Activated naive CD4-positive, alpha-beta T cell treated with anti-CD3 and anti-CD28 coated beads for 36 hours (primary cell): Measurements from ENCODE around the gene MRPL18. TPM values are rescaled to one million over a fixed set of nuclear protein-coding genes. Genes with fewer than 3 reads are reported as not detected.
A peak's percentile ranks its signal among the peaks of the same experiment; 100 is the strongest.

Source experiments
- CTCF ChIA-PET: fragments of 350-600 bp; sonication (Branson Sonifier 250); formaldehyde crosslinking; loops from one replicate; lab custom pipeline; 2021; ENCODE audit warnings: antibody characterized with exemption; lab: Charles Lee
- DNase-seq: peaks from one replicate; pipeline ENCODE4 v3.0.0-alpha.2; 2020
- H3K27ac Mint-ChIP-seq: one replicate; pipeline ENCODE4 v1.8.0; 2021; ENCODE audit warnings: mild to moderate bottlenecking, mixed read lengths
- H3K27me3 Mint-ChIP-seq: one replicate; pipeline ENCODE4 v1.8.0; 2021; ENCODE audit warnings: low read depth, mixed read lengths
- H3K36me3 Mint-ChIP-seq: one replicate; pipeline ENCODE4 v1.8.0; 2021; ENCODE audit warnings: low read depth, mixed read lengths
- H3K4me1 Mint-ChIP-seq: one replicate; pipeline ENCODE4 v1.8.0; 2021; ENCODE audit warnings: low read depth, mixed read lengths
- H3K4me3 Mint-ChIP-seq: one replicate; pipeline ENCODE4 v1.8.0; 2021; ENCODE audit warnings: mild to moderate bottlenecking, moderate library complexity, mixed read lengths
- H3K9me3 Mint-ChIP-seq: one replicate; pipeline ENCODE4 v1.8.0; 2021; ENCODE audit warnings: mixed read lengths
- intact Hi-C: fragments of 100-400 bp; cut with micrococcal nuclease; formaldehyde crosslinking; loops from one replicate; pipeline ENCODE4 v1.15.1; 2023
- total RNA-seq, 2 experiments: library from RNA; stranded (reverse); gene quantifications; one replicate each; pipeline ENCODE4 v1.2.3, GENCODE V29; 2021

The MRPL18 gene
- total RNA-seq, 2 experiments from 2014 or later: 65.1 to 75.8 TPM

DNA sequence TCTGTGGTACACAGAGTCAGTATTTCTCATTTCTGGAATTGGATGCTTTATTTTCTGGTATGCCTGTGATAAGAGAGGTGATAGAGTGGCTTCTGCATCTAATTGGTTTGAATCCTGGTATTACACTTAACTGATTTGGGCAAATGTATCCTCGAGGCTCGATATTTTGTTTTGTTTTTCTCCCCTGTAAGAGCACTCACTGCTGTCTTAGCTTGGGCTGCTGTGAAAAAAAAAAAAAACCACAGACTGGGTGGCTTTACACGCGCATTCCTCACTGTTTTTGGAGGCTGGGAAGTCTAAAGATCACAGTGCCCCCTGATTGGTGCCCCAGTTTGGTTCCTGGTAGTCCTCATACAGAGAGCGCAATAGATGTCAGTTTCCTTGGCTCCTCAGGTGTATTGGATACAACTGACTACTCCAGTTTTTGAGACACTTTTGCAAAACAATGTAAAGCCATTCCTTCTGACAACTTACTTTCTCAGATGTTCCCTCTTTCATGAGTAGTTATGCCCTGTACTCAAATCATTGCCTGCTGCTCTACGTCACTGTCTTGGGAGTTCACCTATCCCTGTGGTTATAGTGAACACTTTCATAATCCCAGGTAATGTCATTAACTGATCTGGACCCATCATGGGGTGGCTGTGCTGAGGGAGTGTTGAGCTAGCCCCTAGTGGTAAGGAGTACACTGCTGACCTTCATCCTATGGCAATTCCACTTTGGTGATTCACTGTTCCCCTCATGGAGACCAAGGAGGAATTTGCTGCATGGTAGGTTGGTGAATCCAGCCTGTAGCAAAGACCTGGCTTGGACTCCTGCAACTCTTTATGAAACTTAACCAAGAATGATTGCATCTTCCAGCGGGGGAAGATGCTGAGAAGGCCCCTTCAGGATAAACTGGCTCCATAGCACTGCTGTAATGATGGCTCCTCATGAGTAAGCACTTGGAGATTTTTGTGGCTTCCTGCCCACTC lies 32.0 kb upstream of the MRPL18 start:
- no peaks in the 10 kb centered on the region for H3K27me3 Mint-ChIP-seq
- no peak for DNase-seq
- H3K4me1 Mint-ChIP-seq: peaks cover 34% of the 10 kb centered on the region
- peak overlapping the region; percentile 55 for H3K27ac Mint-ChIP-seq
- H3K4me3 Mint-ChIP-seq: no peak overlapping the region
- intact Hi-C loops: no loop called here
- H3K36me3 Mint-ChIP-seq: peaks cover 55% of the 10 kb centered on the region
- CTCF ChIA-PET: no interaction called here
- no peaks in the 10 kb centered on the region for H3K9me3 Mint-ChIP-seq

DNA sequence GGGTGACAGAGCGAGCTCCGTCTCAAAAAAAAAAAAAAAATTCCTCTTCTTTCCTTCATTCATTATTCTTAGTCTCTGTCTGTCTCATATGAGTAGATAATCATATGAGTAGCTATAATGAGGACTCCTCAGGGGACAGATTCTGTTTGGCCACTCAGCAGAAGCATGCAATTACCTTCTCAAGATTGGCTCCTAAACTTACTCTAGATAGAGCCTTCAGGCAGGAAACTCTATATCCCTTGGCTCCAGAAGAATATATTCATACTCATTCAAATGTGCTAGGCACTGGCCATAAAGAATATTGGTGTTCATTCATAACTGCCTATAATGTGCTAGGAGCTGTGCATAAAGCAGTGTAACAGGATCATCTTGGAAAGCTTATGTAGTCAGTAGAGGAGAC lies 30.6 kb upstream of the MRPL18 start:
- intact Hi-C loops: loop anchor here (2.0 to 10.0 kb wide), 3 partner anchors 19 to 1115 kb away; partner anchors contain the start of genes DYNLT1 and EZR
- Mint-ChIP-seq H3K36me3 (peaks cover 52% of the 10 kb centered on the region), H3K4me3 (no peak overlapping the region), H3K9me3 (no peaks in the 10 kb centered on the region), H3K4me1 (peaks cover 33% of the 10 kb centered on the region), H3K27ac (no peak overlapping the region), H3K27me3 (no peaks in the 10 kb centered on the region)
- DNase-seq: no peak
- CTCF ChIA-PET: interaction anchor here (0.9 to 1.3 kb wide), 2 partner anchors 23 to 37 kb away, joined by 4 to 6 read pairs; no protein-coding TSS in a partner anchor

GRCh38 chr6:159760602-159761057 lies 29.6 kb upstream of the MRPL18 start:
- intact Hi-C loops: loop anchor here (2.0 to 10.0 kb wide), 3 partner anchors 20 to 1116 kb away; partner anchors contain the start of genes DYNLT1 and EZR
- H3K4me1 Mint-ChIP-seq: peaks cover 33% of the 10 kb centered on the region
- no peaks in the 10 kb centered on the region for H3K27me3 Mint-ChIP-seq
- H3K4me3 Mint-ChIP-seq: peak overlapping the region; percentile 96
- DNase-seq: no peak
- H3K27ac Mint-ChIP-seq: peak overlapping the region; percentile 96
- CTCF ChIA-PET: interaction anchor here (0.7 to 1.4 kb wide), 3 partner anchors 38 to 70 kb away, joined by 3 to 5 read pairs (median 4); no protein-coding TSS in a partner anchor
- no peaks in the 10 kb centered on the region for H3K9me3 Mint-ChIP-seq
- H3K36me3 Mint-ChIP-seq: peaks cover 49% of the 10 kb centered on the region

GRCh38 chr6:159761129-159761872 lies 29.0 kb upstream of the MRPL18 start:
- H3K4me3 Mint-ChIP-seq: peak overlapping the region; percentile 96
- CTCF ChIA-PET: interaction anchor here (0.6 to 1.4 kb wide), 2 partner anchors 35 to 70 kb away, joined by 3 to 5 read pairs; no protein-coding TSS in a partner anchor
- intact Hi-C loops: loop anchor here (2.0 to 10.0 kb wide), 3 partner anchors 20 to 1116 kb away; partner anchors contain the start of genes DYNLT1 and EZR
- peaks cover 35% of the 10 kb centered on the region for H3K4me1 Mint-ChIP-seq
- no peak for DNase-seq
- peaks cover 43% of the 10 kb centered on the region for H3K36me3 Mint-ChIP-seq
- no peaks in the 10 kb centered on the region for H3K27me3 Mint-ChIP-seq
- H3K27ac Mint-ChIP-seq: peak overlapping the region; percentile 96
- no peaks in the 10 kb centered on the region for H3K9me3 Mint-ChIP-seq

DNA sequence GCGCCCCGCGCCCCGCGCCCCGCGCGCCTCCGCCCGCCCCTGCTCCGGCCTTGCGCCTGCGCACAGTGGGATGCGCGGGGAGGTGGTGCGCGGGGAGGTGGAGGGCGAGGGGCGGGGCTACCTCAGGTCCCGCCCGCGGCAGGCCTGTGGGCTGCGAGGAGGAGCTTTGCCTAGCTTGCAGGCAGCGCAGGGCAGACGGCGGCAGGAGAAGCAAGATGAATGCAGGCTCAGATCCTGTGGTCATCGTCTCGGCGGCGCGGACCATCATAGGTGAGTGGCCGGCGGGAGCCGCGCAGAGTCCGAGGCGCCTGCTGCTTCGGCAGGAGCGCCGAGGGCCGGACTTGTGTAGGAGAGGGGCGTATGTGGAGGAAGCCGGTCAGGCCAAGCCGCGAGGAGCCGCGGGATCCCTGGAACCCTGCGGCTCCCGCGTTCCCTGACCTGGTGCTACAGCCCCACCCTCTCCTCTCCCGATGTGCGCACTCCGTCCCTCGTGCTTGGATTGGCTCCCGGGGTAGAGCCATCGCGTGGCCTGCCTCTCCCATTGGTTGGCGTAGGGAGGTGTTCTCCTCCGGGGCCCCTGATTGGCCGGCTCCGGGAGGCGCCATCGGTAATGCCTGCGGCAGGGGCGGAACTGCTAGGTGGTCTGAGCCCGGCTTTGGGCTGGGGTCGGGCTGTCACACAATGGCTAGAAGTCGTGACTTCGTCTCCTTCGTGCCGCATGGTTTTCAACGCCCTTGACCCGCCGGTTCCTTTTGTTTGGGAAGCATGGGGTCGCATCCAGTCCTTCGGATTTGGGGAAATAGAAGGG lies 28.2 kb upstream of the MRPL18 start, which contains the start of gene ACAT2:
Gene ACAT2 (plus strand): TSS at position 173 of the 808 bp plus-strand sequence. CDS start 43 bp downstream, at position 216.
- intact Hi-C loops: loop anchor here (1.0 to 10.0 kb wide), 6 partner anchors 21 to 1117 kb away; partner anchors contain the start of genes DYNLT1, EZR, SOD2 and TCP1
- Mint-ChIP-seq H3K4me3 (peak within 1 kb of the TSS; percentile 96), H3K4me1 (peaks cover 42% of the 10 kb centered on the region), H3K9me3 (no peaks in the 10 kb centered on the region), H3K27ac (peak within 1 kb of the TSS; percentile 96), H3K27me3 (no peaks in the 10 kb centered on the region), H3K36me3 (peaks cover 42% of the 10 kb centered on the region)
- CTCF ChIA-PET: interaction anchor here (1.4 kb wide), 1 partner anchor 71 kb away, joined by 5 read pairs; no protein-coding TSS in a partner anchor
- peak; percentile 97 for DNase-seq

GRCh38 chr6:159762681-159763293 lies 27.5 kb upstream of the MRPL18 start:
- peak overlapping the region; percentile 96 for H3K4me3 Mint-ChIP-seq
- peak; percentile 30 for DNase-seq
- H3K36me3 Mint-ChIP-seq: peaks cover 43% of the 10 kb centered on the region
- H3K4me1 Mint-ChIP-seq: peaks cover 41% of the 10 kb centered on the region
- no peaks in the 10 kb centered on the region for H3K9me3 Mint-ChIP-seq
- peak overlapping the region; percentile 96 for H3K27ac Mint-ChIP-seq
- CTCF ChIA-PET: interaction anchor here (0.7 kb wide), 1 partner anchor 312 kb away, joined by 3 read pairs; no protein-coding TSS in a partner anchor
- intact Hi-C loops: loop anchor here (1.0 to 10.0 kb wide), 5 partner anchors 27 to 1118 kb away; partner anchors contain the start of genes DYNLT1, EZR, SOD2 and TCP1
- no peaks in the 10 kb centered on the region for H3K27me3 Mint-ChIP-seq

GRCh38 chr6:159766906-159767305 lies 23.4 kb upstream of the MRPL18 start:
- intact Hi-C loops: loop anchor here (10.0 kb wide), 1 partner anchor 1122 kb away; the partner anchor contains the start of gene DYNLT1
- Mint-ChIP-seq H3K9me3 (peaks cover 2% of the 10 kb centered on the region), H3K27me3 (no peaks in the 10 kb centered on the region), H3K27ac (no peak overlapping the region), H3K4me1 (peaks cover 37% of the 10 kb centered on the region), H3K4me3 (no peak overlapping the region), H3K36me3 (peaks cover 52% of the 10 kb centered on the region)
- DNase-seq: no peak
- CTCF ChIA-PET: interaction anchor here (1.5 kb wide), 1 partner anchor 74 kb away, joined by 3 read pairs; the partner anchor contains the start of gene SOD2

DNA sequence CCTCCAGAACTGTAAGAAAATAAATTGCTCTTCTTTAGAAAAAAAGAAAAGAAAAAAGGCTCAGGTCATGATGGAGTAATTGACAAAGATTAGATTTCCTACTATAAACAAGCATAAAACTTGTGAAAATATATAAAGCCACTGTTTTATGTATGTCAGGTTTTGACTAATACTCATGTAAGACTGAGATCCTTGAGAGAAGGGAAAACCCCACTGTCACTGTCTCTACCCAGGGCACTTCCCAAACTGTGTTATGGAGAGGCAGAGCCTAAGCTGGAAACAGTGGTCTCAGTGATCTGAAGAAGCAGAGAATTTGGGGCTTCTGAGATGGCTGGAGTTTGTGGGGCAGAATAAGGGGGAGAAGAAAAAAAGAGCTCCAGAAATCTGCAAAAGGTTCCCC lies 20.8 kb upstream of the MRPL18 start:
- Mint-ChIP-seq H3K9me3 (peaks cover 2% of the 10 kb centered on the region), H3K27ac (peak overlapping the region; percentile 54), H3K27me3 (no peaks in the 10 kb centered on the region), H3K36me3 (peaks cover 44% of the 10 kb centered on the region), H3K4me3 (no peak overlapping the region), H3K4me1 (peaks cover 30% of the 10 kb centered on the region)
- CTCF ChIA-PET: interaction anchor here (0.7 to 1.1 kb wide), 3 partner anchors 10 to 78 kb away, joined by 3 to 5 read pairs (median 3); partner anchors contain the start of gene WTAP
- DNase-seq: peak; percentile 43
- intact Hi-C loops: loop anchor here (10.0 kb wide), 1 partner anchor 1125 kb away; the partner anchor contains the start of gene DYNLT1

DNA sequence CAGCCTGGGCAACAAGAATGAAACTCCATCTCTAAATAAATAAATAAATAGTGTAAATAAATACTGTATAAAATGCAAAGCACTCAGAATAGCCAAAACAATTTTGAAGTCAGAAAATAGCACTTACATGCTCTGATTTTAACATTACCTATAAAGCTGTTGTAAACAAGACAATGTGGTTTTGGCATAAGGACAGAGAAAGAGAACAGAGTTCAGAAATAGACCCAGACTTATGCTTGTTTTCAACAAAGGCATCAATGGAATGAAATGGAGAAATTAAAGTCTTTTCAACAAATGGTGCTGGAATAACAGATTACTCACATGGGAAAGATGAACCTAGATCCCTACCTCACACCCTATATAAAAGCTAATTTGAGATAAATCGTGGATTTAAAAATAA lies 18.1 kb upstream of the MRPL18 start:
- intact Hi-C loops: no loop called here
- H3K9me3 Mint-ChIP-seq: peaks cover 2% of the 10 kb centered on the region
- no peaks in the 10 kb centered on the region for H3K27me3 Mint-ChIP-seq
- no peak overlapping the region for H3K4me3 Mint-ChIP-seq
- peaks cover 17% of the 10 kb centered on the region for H3K4me1 Mint-ChIP-seq
- DNase-seq: no peak
- peaks cover 38% of the 10 kb centered on the region for H3K36me3 Mint-ChIP-seq
- H3K27ac Mint-ChIP-seq: no peak overlapping the region
- CTCF ChIA-PET: interaction anchor here (0.7 kb wide), 1 partner anchor 58 kb away, joined by 3 read pairs; no protein-coding TSS in a partner anchor

DNA sequence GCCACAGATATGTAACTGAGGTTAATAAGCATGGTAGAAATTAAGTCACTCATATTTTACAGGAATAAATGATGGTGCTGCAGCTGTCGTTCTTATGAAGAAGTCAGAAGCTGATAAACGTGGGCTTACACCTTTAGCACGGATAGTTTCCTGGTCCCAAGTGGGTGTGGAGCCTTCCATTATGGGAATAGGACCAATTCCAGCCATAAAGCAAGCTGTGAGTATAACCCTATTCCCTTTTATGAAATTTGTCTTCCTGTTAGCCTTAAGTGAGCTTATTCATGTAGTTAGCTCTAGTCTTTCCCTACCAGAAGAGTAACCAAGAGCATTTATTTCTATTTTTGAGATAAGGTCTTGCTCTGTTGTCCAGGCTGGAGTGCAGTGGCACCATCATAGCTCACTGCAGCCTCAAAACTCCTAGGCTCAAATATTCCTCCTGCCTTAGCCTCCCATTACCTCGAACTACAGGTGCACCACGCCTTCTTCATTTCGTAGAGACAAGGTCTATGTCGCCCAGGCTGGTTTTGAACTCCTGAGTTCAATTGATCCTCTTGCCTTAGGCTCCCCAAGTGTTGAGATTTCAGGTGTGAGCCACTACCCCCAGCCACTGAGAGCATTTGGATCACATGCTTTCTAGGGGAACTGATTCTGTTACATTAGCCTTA lies 12.9 kb upstream of the MRPL18 start:
- Mint-ChIP-seq H3K4me1 (peaks cover 13% of the 10 kb centered on the region), H3K9me3 (no peaks in the 10 kb centered on the region), H3K27ac (peak overlapping the region; percentile 74), H3K4me3 (no peak overlapping the region), H3K27me3 (no peaks in the 10 kb centered on the region), H3K36me3 (peaks cover 26% of the 10 kb centered on the region)
- no peak for DNase-seq
- CTCF ChIA-PET: no interaction called here
- intact Hi-C loops: no loop called here
